ENCODE data around the gene SMAD7. TPM values are rescaled to one million over a fixed set of nuclear protein-coding genes. Genes with fewer than 3 reads are reported as not detected.

The SMAD7 gene
- total RNA-seq, 1 experiment from 2014 or later = 5.8 TPM

DNA sequence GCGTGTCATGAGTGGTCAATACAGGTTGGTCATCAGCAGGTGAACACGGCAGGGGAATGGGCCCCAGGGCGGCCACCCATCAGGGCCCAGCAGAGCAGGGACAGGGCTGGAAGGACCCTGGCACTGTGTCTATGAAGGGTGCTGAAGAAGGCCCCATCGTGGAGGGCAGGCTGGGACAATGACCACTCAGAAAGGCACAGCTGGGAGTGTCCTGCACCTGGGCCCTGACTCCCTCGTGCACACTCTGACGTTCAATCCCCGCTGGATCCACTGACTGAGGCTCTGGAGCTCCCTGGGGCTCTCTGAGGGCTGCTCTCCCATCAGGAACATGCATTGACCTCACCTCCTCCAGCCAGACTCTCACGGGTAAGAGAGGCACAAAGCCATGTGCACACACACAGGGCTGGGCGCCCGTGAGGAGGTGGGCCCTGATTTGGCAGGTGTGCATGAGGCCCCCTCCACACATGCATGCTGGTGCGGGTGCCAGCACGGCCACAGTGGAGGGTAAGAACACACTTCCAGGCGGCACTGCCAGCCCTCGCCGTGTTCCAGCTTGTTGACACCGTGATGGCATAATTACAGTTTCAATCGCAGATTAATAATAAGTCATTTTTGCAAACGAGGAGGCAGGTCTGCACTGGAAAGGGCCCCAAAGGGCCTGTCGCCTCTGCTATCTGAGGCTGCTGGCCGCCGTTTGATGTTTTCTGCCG, 58.5 kb downstream of the SMAD7 start:
- Histone ChIP-seq H3K36me3 (ENCODE audit: low read depth) (no peaks in the 10 kb centered on the region), H3K27ac (no peak overlapping the region), H3F3A (ENCODE audit: insufficient read depth, low read depth) (peaks cover 17% of the 10 kb centered on the region), H3K4me1 (replicated peaks; ENCODE audit: insufficient read depth) (peaks cover 16% of the 10 kb centered on the region), H3K79me2 (ENCODE audit: low read depth) (no peaks in the 10 kb centered on the region), H3K4me2 (no peak overlapping the region), H3K9me3 (ENCODE audit: insufficient read depth, low read depth) (no peaks in the 10 kb centered on the region), H3K27me3 (ENCODE audit: insufficient read depth, low read depth) (no peaks in the 10 kb centered on the region), H3K9me2 (ENCODE audit: insufficient read depth) (no peaks in the 10 kb centered on the region), H3K4me3 (no peak overlapping the region), H4K20me1 (ENCODE audit: insufficient read depth) (no peaks in the 10 kb centered on the region), H2AFZ (no peak overlapping the region)
- TF ChIP-seq, protein P1, sequence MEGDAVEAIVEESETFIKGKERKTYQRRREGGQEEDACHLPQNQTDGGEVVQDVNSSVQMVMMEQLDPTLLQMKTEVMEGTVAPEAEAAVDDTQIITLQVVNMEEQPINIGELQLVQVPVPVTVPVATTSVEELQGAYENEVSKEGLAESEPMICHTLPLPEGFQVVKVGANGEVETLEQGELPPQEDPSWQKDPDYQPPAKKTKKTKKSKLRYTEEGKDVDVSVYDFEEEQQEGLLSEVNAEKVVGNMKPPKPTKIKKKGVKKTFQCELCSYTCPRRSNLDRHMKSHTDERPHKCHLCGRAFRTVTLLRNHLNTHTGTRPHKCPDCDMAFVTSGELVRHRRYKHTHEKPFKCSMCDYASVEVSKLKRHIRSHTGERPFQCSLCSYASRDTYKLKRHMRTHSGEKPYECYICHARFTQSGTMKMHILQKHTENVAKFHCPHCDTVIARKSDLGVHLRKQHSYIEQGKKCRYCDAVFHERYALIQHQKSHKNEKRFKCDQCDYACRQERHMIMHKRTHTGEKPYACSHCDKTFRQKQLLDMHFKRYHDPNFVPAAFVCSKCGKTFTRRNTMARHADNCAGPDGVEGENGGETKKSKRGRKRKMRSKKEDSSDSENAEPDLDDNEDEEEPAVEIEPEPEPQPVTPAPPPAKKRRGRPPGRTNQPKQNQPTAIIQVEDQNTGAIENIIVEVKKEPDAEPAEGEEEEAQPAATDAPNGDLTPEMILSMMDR (conservative IDR thresholded peaks at IDR 0.05) = no peak
- no peak for TF ChIP-seq EZH2 (IDR thresholded peaks at IDR 0.05; ENCODE audit: low read depth)
- ChIA-PET POLR2A (ENCODE audit: unreplicated experiment) (no interaction called here), CTCF (no interaction called here)
- BruUV-seq (replicated peaks) = no TSS peak
- DNase-seq = no peak
- intact Hi-C loops (cut with micrococcal nuclease; ENCODE audit: unreplicated experiment) = no loop called here

DNA sequence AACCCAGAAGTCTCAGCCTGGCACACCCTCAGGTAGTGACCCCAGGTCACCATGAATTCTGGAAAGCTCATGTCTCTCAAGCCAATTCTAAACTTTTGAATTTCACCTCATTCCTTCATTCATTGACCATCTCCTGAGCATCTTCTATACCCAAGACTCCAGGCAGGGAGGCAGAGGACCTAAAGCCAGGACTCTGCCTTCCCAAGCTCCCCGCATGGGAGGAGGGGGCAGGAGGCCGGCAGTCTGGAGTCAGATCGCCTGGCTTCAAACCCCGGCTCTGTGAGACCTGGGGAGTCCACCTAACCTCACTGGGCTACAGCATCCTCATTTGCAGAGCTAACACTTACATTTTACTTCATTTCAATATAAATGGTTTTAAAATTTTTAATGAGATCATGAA, 59.0 kb downstream of the SMAD7 start:
- Histone ChIP-seq H2AFZ (no peak overlapping the region), H3K79me2 (ENCODE audit: low read depth) (no peaks in the 10 kb centered on the region), H3K9me3 (ENCODE audit: insufficient read depth, low read depth) (no peaks in the 10 kb centered on the region), H3K9me2 (ENCODE audit: insufficient read depth) (no peaks in the 10 kb centered on the region), H4K20me1 (ENCODE audit: insufficient read depth) (no peaks in the 10 kb centered on the region), H3K36me3 (ENCODE audit: low read depth) (no peaks in the 10 kb centered on the region), H3K27ac (no peak overlapping the region), H3F3A (ENCODE audit: insufficient read depth, low read depth) (peaks cover 12% of the 10 kb centered on the region), H3K27me3 (ENCODE audit: insufficient read depth, low read depth) (no peaks in the 10 kb centered on the region), H3K4me3 (no peak overlapping the region), H3K4me1 (replicated peaks; ENCODE audit: insufficient read depth) (peaks cover 12% of the 10 kb centered on the region), H3K4me2 (no peak overlapping the region)
- intact Hi-C loops (cut with micrococcal nuclease; ENCODE audit: unreplicated experiment) = no loop called here
- ChIA-PET POLR2A (ENCODE audit: unreplicated experiment) (no interaction called here), CTCF (no interaction called here)
- TF ChIP-seq EZH2 (IDR thresholded peaks at IDR 0.05; ENCODE audit: low read depth) = no peak
- TF ChIP-seq, protein P1 (conservative IDR thresholded peaks at IDR 0.05) = no peak
- no peak for DNase-seq
- no TSS peak for BruUV-seq (replicated peaks)

DNA sequence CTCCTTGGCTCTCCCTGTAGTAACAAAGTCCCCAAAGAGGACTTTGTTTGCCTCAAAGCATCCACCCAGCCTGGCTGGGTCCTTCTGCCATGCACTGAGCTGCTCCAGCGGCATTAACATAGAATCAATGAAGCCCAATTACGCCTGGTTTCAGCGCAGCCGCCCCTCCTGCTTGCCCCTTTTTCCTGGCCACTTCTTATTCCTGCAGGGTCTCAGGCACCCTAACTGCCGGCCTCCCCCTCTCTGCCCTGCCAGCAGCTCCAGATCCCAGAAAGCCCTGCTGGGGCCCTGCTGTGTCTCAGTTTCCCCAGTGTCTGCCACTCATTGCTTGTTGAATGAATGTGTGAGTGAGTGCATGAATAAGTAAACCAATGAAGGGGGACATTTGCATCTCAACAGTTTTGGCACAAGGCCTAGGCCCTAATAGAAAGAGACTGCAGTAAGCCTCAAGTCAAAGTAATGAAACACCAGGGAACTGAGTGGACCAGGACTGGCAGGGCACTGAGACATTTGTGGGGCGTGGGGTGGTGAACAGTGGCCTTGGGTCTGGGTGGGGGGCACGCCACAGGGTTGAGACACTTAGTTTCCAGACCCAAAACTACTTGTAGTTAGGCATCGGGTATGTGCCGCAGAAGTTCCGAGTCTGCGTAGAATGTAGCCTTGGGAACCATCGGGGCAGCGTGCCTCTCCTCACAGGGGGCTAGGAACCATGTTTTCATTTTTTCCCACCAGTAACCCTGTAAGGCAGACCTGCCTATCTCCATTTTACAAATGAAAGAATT, 60.6 kb downstream of the SMAD7 start:
- no peaks in the 10 kb centered on the region for H3K9me2 ChIP-seq (ENCODE audit: insufficient read depth)
- no peak overlapping the region for H3K4me2 ChIP-seq
- no peaks in the 10 kb centered on the region for H3K36me3 ChIP-seq (ENCODE audit: low read depth)
- H3K27me3 ChIP-seq (ENCODE audit: insufficient read depth, low read depth) = no peaks in the 10 kb centered on the region
- H3K79me2 ChIP-seq (ENCODE audit: low read depth) = no peaks in the 10 kb centered on the region
- H3K4me1 ChIP-seq (replicated peaks; ENCODE audit: insufficient read depth) = no peaks in the 10 kb centered on the region
- no peaks in the 10 kb centered on the region for H3F3A ChIP-seq (ENCODE audit: insufficient read depth, low read depth)
- H3K27ac ChIP-seq = no peak overlapping the region
- ChIA-PET POLR2A (ENCODE audit: unreplicated experiment) (no interaction called here), CTCF (no interaction called here)
- no peak overlapping the region for H2AFZ ChIP-seq
- DNase-seq = no peak
- H3K4me3 ChIP-seq = no peak overlapping the region
- H4K20me1 ChIP-seq (ENCODE audit: insufficient read depth) = no peaks in the 10 kb centered on the region
- TF ChIP-seq EZH2 (IDR thresholded peaks at IDR 0.05; ENCODE audit: low read depth) = no peak
- TF ChIP-seq, protein P1 (conservative IDR thresholded peaks at IDR 0.05) = no peak
- H3K9me3 ChIP-seq (ENCODE audit: insufficient read depth, low read depth) = no peaks in the 10 kb centered on the region
- intact Hi-C loops (cut with micrococcal nuclease; ENCODE audit: unreplicated experiment) = no loop called here
- no TSS peak for BruUV-seq (replicated peaks)
